ENCODE measurements around the gene RAB3C.

The RAB3C gene

DNA sequence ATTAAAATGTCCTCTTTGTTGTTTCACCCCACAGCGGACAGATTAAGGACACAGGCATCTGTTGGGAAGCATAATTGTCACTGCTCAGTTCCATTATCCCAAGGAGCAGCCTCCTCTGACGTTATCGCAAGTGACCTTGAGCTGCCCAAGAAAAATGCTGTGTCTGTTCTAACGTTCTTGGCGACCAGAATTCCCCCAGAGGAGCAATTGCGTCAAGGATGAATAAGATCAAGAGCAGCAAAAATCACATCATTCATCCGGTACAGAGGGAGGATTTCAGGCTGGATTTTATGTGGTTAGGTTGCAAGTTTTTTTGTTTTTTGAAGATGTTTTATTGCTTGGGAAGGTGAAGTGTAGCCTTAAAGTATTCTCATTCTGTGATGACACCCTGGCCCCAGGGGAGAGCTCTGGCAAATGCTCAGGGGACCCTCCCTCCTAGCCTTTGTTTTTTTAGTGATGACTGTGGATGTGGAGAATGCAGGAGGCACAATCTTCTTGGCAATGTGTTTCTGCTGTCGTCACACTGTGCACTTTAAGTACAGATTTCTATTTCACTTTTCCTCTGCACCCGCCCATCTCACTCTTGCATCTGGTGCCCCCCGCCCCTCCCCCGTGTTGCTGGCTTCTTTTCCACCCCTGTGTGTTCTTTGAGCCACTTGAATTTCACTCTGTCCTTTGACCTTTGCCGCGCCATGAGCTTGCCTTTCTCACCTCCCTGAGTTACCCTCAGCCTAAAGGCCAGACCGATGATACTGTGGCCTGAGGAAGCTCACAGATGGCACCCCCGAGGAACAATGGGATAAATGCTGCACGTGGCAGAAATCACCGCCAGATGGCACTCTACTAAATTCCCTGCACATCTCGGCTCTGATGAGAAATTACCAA, 308.5 kb downstream of the RAB3C start:
- DNase-seq, result peak; percentile 72

DNA sequence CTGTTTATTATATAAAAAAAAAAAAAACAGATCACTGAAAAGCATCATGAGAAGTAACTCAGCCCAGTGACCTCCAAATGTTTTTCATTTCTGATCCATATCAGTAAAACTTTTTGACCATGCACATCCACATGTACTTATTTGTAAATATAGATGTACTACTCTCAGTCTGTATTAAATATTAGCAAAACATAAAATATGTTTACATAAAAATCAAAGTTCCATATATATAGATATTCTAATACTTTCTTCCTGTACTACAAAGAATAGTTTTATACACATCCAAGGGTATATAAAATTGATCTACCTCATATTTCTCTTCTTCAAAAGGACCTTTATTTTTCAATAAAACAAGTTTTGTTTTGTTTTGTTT, 309.1 kb downstream of the RAB3C start:
- no peak for DNase-seq

DNA sequence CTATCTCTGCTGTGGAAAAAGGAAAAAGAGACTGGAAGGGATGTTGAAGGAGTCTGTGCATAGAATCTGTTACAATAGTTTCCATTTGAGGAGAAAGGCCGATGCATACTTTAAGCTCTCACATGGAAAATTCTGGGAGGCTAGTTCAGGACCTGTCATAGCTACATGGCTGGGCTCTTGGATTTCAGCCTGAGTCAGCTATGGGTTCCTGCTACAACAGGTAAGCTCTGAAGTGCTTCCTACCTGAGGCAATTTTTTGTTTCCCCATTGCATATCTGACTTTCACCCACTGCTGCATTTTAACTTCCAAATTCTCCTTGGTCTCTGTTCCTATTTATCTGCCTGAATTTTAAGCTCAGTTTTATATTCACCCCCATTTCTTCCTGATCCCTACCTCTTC, 310.7 kb downstream of the RAB3C start:
- no peak for DNase-seq

DNA sequence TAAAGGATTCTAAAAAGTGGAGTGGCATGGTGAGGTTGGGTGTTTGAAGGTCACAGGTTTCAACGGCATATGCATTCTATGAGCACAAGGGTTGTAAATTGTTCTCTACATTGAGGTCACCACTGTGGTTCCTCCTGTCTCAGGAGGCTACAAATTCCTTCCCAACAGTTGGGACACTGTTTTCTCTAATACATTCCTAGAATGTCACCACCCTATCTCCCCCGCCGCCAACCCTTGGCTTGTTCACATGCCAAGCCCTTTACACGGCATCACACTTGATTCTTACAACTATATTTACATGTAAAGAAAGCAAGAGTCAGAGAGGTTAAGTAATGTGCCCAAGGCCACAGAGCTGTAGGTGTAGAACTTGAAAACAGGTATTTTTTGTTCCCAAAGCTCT, 315.1 kb downstream of the RAB3C start:
- DNase-seq, result no peak

DNA sequence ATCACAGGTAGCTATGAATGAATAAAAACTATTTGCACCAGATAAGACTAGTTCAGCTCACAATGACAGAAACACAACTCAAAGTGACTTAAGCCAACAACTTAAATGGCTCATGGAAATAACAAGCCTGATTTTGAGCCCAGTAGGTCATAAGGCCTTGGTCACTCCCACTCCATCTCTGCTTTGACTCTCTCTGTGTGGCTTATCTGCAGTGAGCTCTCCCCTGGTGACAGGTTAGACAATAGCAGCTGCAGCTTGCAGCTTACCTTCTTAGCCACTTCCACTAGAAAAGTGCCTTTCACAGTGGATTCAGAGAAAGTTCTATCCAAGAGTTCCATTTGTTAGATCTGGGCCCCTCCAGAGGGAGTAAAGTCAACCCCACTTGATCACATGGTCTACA, 315.7 kb downstream of the RAB3C start:
- no peak for DNase-seq

DNA sequence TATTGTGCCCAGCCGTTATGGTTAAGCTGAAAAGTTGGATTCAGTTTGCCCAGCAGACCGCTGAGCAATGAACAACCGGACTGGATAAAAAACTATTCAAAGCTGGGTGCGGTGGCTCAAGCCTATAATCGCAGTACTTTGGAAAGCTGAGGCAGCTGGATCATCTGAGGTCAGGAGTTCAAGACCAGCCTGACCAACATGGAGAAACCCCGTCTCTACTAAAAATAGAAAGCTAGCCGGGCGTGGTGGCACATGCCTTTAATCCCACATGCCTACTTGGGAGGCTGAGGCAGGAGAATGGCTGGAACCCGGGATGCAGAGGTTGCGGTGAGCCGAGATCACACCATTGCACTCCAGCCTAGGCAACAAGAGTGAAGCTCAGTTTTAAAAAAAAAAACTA, 318.4 kb downstream of the RAB3C start:
- no peak for DNase-seq

DNA sequence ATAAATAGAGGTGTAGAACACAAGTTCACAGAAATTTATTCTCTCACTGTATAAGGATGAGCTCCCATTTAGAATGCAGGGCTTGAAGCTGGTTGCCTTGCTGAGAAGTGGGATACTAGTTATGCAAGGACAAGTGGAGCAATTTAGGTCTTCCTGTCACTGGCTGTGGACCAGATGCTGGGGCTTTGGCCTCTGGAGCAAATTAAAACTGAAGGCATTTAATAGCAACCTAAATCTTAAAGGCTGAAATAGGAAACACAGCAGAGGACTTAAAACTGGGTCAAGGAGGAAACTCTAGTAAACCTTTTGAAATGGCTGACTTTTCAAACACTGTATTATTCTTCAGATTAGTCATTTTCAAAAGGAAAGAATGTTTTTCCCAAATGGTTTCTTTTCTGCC, 319.4 kb downstream of the RAB3C start:
- no peak for DNase-seq

DNA sequence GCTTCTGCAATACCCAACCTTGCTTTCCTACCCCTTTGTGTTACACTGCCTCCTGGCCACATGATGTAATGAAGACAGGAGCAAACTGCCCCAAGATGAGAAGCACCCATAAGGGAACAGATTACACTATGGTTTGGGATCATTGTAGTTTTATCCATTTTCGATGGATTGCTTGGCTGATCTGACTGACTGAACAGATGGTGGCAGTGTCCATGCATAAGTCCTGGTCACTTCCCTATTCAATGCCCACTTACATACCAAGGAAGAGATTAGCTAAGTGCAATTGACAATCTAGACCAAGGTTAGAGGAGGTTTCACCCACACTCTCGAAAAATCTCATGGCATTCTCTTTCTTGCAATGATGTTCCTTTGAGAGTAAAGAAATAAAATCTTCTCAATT, 319.9 kb downstream of the RAB3C start:
- no peak for DNase-seq

DNA sequence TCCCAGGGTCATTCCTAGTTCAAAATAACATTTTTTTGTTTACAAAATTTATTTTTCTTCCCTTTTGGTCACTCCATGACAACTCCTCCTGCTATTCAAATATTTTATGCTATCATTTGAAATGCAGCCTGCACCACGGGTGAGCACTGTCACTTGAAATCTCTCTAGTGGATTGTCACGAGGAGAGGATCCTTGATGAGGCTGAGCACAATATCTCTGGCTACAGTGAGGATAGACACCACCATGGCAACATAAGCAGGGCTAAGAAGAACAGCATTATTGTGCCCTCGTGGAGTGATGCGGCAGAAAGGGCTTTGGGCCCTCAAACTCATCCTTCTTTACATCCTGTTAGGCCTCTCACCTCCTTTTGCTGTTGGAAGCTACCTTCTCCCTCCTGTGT, 321.9 kb downstream of the RAB3C start:
- no peak for DNase-seq

DNA sequence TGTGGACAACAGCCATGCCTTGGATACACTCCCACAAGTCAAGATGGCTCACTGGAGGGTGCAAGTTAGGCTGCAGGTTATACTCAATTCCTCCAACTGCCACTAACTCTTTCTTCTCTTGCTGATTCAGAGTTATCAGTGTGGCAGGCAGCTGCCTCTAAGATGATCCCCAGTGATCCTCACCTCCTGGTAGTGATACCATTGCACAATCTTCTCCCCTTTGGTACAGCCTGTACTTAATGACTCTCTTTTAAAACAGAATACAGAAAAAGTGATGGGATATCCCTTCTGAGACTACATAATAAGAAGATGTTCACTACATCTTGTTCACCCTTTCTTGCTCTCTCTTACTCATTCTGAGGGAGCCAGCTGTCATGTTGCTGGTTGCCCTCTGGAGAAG, 323.1 kb downstream of the RAB3C start:
- no peak for DNase-seq
